H1 (cell line): Measurements from ENCODE around the gene TSFM. TPM values are rescaled to one million over a fixed set of nuclear protein-coding genes. Genes with fewer than 3 reads are reported as not detected.

ENCODE experiments used
- EGR1 ChIP-seq: IDR thresholded peaks from 2 replicates; pipeline ENCODE4 v1.6.1; 2011; ENCODE audit warnings: low read depth, low read length, borderline replicate concordance
- GABPA ChIP-seq: IDR thresholded peaks from 2 replicates; pipeline ENCODE4 v1.6.1; 2011; ENCODE audit warnings: mild to moderate bottlenecking, low read length, moderate library complexity, borderline replicate concordance; ENCODE audit not compliant: insufficient read depth
- GTF2F1 ChIP-seq: IDR thresholded peaks from 2 replicates; pipeline ENCODE4 v1.6.1; 2012; ENCODE audit warnings: low read depth, low read length, improper control_type of control experiment, borderline replicate concordance
- JUN ChIP-seq: IDR thresholded peaks from 2 replicates; pipeline ENCODE4 v1.6.1; 2011; ENCODE audit warnings: low read depth, mild to moderate bottlenecking, improper control_type of control experiment, low read length
- PHF8 ChIP-seq: fragments of 200-600 bp; sonication (generic); conservative IDR thresholded peaks from 2 replicates; pipeline ENCODE4 v1.7.1; 2012; ENCODE audit warnings: low read depth, mild to moderate bottlenecking, inconsistent platforms, low read length, moderate library complexity
- TBP ChIP-seq: IDR thresholded peaks from 2 replicates; pipeline ENCODE4 v1.6.1; 2011; ENCODE audit warnings: low read depth, low read length, improper control_type of control experiment
- polyA plus RNA-seq, 7 experiments: library from polyadenylated mRNA; depleted of rRNA in 3 of 7; stranded (reverse) in 5 of 7; unstranded in 2 of 7; fragments of >200 nt in 5 of 7; fragments of 200-250 nt in 2 of 7; gene quantifications; 1 replicate in 5 of 7; 2 replicates in 1 of 7; 4 replicates in 1 of 7; pipeline versions ENCODE4 v1.2.1 to v1.2.3, GENCODE V29; 2011 to 2013; ENCODE audit warnings: missing spikeins in 2 of 7, mixed read lengths in 2 of 7
- total RNA-seq: library from RNA; stranded (reverse); fragmentation: NEBNext Ultra II Directional; extraction: Animal tissue kit (Norgen Biotek cat#: 25700); gene quantifications from 2 replicates; pipeline ENCODE4 v1.2.1, GENCODE V29; 2021

Gene TSFM
- total and polyA plus RNA-seq, 2 of the 8 experiments (the other 6 are each of a cell fraction or from before 2014, with no cell fraction given) = 17.4 to 49.8 TPM

DNA sequence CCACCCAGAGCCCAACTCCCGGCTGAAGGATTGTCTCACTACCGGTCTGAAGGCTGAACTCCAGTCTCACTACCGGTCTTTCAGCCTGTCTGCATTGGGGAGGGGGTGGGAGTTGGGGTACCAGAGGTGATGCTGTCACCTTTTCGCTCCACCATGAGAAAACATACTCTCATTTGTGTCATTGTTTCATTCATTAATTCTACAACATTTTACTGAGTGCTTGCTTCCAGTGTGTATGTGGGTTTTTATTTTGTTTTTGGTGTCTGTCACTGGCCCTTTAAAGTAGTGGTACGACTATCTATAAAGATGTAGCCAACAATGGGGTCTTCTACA is 30.0 kb upstream of the TSFM start (continued):
- TF ChIP-seq EGR1 (no peak), TBP (no peak; the same call in 1 of the 2 replicates), PHF8 (no peak), JUN (no peak), GABPA (no peak), GTF2F1 (no peak)
